SIG-M5 (cell line): ENCODE data around the gene MYOD1.

Experiments used
- DNase-seq: peaks from one replicate; lab custom pipeline; 2025; lab: John Stamatoyannopoulos, UW

The MYOD1 gene

DNA sequence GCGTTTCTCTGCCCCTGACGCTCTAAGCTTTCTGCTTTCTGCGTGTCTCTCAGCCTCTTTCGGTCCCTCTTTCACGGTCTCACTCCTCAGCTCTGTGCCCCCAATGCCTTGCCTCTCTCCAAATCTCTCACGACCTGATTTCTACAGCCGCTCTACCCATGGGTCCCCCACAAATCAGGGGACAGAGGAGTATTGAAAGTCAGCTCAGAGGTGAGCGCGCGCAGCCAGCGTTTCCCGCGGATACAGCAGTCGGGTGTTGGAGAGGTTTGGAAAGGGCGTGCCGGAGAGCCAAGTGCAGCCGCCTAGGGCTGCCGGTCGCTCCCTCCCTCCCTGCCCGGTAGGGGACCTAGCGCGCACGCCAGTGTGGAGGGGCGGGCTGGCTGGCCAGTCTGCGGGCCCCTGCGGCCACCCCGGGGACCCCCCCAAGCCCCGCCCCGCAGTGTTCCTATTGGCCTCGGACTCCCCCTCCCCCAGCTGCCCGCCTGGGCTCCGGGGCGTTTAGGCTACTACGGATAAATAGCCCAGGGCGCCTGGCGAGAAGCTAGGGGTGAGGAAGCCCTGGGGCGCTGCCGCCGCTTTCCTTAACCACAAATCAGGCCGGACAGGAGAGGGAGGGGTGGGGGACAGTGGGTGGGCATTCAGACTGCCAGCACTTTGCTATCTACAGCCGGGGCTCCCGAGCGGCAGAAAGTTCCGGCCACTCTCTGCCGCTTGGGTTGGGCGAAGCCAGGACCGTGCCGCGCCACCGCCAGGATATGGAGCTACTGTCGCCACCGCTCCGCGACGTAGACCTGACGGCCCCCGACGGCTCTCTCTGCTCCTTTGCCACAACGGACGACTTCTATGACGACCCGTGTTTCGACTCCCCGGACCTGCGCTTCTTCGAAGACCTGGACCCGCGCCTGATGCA is at the start of gene MYOD1:
TSS of gene MYOD1 (plus strand) at position 544 of the 910 bp plus-strand sequence. CDS start at position 756, 212 bp downstream.
- DNase-seq, result no peak

DNA sequence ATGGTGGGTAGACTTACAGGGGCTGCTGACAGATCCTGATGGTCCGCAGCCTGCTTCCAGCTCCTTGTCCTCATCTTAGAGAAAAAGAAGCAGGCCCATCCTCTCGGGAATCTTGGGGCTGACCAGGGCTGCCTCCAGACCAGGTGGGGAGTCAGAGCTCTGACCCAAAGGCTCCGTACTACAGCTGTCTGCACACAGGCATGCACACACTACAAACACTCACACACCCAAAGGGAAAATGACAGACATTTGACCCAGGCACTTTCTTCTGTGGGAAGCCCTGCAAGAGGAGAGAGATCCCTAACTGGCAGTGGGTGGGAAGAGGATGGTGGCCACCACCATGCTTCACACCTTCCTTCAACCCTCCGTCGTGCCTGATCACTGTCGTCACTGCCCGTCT is 46.9 kb upstream of the MYOD1 start:
- DNase-seq, result no peak

GRCh38 chr11:17673951-17674350 is 45.4 kb upstream of the MYOD1 start:
- DNase-seq, result no peak

- no peak for DNase-seq
Measured at GRCh38 chr11:17682848-17683247, 36.5 kb upstream of the MYOD1 start.

GRCh38 chr11:17683377-17684161 is 35.8 kb upstream of the MYOD1 start:
- no peak for DNase-seq

GRCh38 chr11:17684550-17684949 is 34.8 kb upstream of the MYOD1 start:
- no peak for DNase-seq

- no peak for DNase-seq
Measured at GRCh38 chr11:17686231-17686980, 33.0 kb upstream of the MYOD1 start.

DNA sequence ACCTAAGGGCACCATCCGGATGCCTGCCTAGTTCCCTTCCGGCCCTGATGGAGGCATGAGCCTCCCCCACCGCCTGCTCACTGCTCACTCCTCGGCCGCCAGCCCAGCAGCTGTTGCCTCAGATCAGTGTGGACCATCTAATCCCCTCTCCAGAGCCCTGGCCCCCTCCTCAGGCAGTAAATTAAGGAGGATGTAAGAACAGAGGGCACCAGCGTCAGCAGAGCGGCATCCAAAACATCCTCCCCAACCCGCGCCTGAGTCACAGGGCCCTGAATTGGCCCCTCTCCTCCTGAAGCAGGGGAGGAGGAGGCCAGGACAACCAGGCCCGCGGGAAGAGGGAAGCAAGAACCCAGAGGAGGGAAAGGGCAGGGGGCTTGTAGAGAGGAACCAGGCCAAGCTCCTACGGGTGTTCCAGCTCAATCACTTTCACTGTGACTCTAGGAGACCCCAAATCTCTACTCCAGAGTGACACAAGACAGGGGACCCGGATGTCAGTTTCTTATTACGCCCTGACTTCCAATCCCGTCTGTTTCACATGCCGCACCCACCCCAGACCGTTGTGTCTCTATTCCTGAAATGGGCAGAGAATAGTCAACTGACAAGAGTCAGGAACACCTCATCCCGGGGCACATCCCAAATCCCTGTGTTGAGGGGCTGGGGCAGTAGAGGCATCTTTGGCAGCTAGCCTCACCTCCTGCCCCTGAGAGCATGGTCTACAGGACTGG is 31.3 kb upstream of the MYOD1 start:
- DNase-seq, result no peak

DNA sequence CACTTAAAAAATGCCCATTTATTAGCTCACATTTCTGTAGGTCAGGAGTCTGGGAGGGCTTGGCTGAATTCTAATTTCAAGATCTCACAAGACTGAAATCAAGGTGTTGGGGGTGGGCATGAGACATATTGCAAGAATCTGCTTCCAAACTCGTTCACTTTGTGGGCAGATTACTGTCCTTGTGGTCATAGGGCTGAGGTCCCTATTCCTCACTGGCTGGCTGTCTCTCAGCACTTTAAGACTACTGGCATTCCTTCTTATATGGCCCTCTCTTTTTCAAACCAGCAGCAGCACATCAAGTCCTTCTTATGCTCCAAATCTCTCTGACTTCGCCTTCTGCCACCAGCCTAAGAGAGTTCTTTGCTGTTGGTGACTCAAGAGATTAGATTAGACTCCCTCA is 27.8 kb upstream of the MYOD1 start:
- DNase-seq, result no peak

GRCh38 chr11:17691976-17692375 is 27.4 kb upstream of the MYOD1 start:
- DNase-seq, result no peak

- DNase-seq, result no peak
Measured at GRCh38 chr11:17692931-17693330, 26.4 kb upstream of the MYOD1 start.

GRCh38 chr11:17693531-17693930 is 25.8 kb upstream of the MYOD1 start:
- no peak for DNase-seq

GRCh38 chr11:17694494-17695110 is 24.8 kb upstream of the MYOD1 start:
- no peak for DNase-seq

GRCh38 chr11:17695454-17696441 is 23.6 kb upstream of the MYOD1 start:
- no peak for DNase-seq

GRCh38 chr11:17696741-17697140 is 22.6 kb upstream of the MYOD1 start:
- no peak for DNase-seq

DNA sequence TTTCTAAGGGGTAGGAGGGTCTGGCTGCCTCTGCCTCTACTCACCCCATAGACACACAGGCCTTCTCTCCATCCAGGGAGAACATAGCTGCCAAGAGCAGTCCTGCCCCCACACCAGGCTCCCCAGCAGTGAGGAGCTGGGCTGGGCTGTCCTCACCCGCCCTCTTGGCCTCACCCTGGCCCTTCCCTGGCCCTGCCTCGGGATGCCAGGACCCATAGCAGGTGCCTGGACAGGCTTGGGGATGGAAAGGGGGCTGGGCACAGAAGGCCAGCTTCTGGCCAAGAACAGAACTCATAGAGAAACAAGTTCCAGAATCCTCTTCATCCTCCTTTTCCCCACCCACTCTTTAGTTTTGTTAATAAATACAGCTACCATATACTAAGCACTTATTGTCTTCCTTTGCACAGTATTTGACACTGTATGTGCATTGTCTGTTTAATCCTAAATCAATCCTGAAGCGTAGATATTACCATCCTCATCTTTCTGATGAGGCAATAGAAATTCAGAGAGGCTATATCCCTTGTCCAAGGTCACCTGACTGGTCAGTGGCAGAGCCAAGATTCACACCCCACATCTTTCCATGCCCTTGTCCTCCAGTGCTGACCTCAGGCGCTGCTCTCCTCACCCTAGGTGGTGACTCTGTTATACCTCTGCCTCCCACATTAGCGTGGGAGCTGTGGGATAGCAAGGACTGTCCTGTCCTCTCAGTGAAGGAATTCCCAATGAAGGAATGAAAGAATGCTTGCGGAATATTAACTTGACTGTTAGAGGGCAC is 22.0 kb upstream of the MYOD1 start:
- DNase-seq, result no peak

- DNase-seq, result no peak
Measured at GRCh38 chr11:17699147-17700114, 19.9 kb upstream of the MYOD1 start.

DNA sequence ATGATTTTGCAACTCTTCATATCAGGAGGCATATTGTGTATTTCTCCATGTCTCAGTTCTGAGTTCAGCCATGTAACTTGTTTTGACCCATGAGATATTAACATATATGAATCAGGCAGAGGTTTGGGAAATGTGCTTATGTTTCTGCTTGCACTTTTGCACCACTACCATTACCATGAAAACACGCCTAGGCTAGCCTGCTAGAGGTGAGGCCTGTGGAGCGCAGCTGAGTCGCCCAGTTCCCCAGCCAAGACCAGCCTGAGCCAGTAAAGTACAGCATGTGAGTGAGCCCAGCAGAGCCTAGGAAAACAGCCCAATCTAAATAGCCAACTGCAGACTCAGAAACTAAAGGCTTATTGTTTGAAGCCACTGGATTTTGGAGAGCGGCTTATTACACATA is 18.4 kb upstream of the MYOD1 start:
- DNase-seq, result no peak
